Measurements from ENCODE around the gene GDPGP1. TPM values are rescaled to one million over a fixed set of nuclear protein-coding genes. Genes with fewer than 3 reads are reported as not detected.
A peak's percentile ranks its signal among the peaks of the same experiment; 100 is the strongest.

GDPGP1 gene
- total and polyA plus RNA-seq, 2 experiments from 2014 or later: 0.61 to 3.8 TPM

GRCh38 chr15:90241343-90242192 is 7.6 kb downstream of the GDPGP1 start:
- H3K36me3 ChIP-seq (ENCODE audit: insufficient read depth): no peaks in the 10 kb centered on the region
- H3K9me2 ChIP-seq (ENCODE audit: insufficient read depth): no peaks in the 10 kb centered on the region

More at GRCh38 chr15:90241343-90242192, 7.6 kb downstream of the GDPGP1 start:
- H3K79me2 ChIP-seq (replicated peaks; ENCODE audit: insufficient read depth): no peaks in the 10 kb centered on the region
- no peak overlapping the region for H3K27ac ChIP-seq (ENCODE audit: low read depth)
- H3K36me3 Mint-ChIP-seq (ENCODE audit: low read depth): no peaks in the 10 kb centered on the region
- DNase-seq (ENCODE audit: low spot score): peak; percentile 11
- TF ChIP-seq ZNF462 (CRISPR knock-in tag; IDR thresholded peaks at IDR 0.05): no peak
- TF ChIP-seq JUNB (IDR thresholded peaks at IDR 0.05; ENCODE audit: unreplicated experiment): no peak
- TF ChIP-seq REST (IDR thresholded peaks at IDR 0.05; ENCODE audit: unreplicated experiment): no peak
- TF ChIP-seq CREB1 (CRISPR knock-in tag; IDR thresholded peaks at IDR 0.05; ENCODE audit: low read depth): no peak
- TF ChIP-seq ETS1 (IDR thresholded peaks at IDR 0.05): no peak
- TF ChIP-seq EZH2 (IDR thresholded peaks at IDR 0.05; ENCODE audit: low read depth, unreplicated experiment): no peak
- TF ChIP-seq STAT1 (IDR thresholded peaks at IDR 0.05; ENCODE audit: unreplicated experiment): no peak
- no peak for TF ChIP-seq CTCF (conservative IDR thresholded peaks at IDR 0.05; ENCODE audit: low read depth in 2 of 2)
- TF ChIP-seq EZH2phosphoT487 (IDR thresholded peaks at IDR 0.05; ENCODE audit: unreplicated experiment): no peak
- TF ChIP-seq POLR2AphosphoS5 (IDR thresholded peaks at IDR 0.05; ENCODE audit: low read depth): no peak
- TF ChIP-seq NANOG (IDR thresholded peaks at IDR 0.05; ENCODE audit: borderline replicate concordance): no peak
- TF ChIP-seq ZNF114 (CRISPR knock-in tag; IDR thresholded peaks at IDR 0.05): no peak
- no peak for TF ChIP-seq ZNF331 (CRISPR knock-in tag; IDR thresholded peaks at IDR 0.05; ENCODE audit: low read depth)
- no peak overlapping the region for H3K27ac Mint-ChIP-seq
- no peak overlapping the region for H3K4me3 ChIP-seq
- H3K27me3 ChIP-seq (ENCODE audit: insufficient read depth): no peaks in the 10 kb centered on the region
- no peaks in the 10 kb centered on the region for H3K4me1 Mint-ChIP-seq
- H3K27me3 Mint-ChIP-seq (ENCODE audit: insufficient read depth, low read depth, poor library complexity): peaks cover 8% of the 10 kb centered on the region
- no peak overlapping the region for H3K4me3 Mint-ChIP-seq
- no peaks in the 10 kb centered on the region for H4K20me1 ChIP-seq (replicated peaks; ENCODE audit: insufficient read depth)
- H3K4me2 ChIP-seq: no peak overlapping the region
- no peaks in the 10 kb centered on the region for H3K4me1 ChIP-seq (ENCODE audit: insufficient read depth)
- no peaks in the 10 kb centered on the region for H3F3A ChIP-seq (replicated peaks; ENCODE audit: low read depth)
- no peak overlapping the region for H2AFZ ChIP-seq
- peak; percentile 64 for ATAC-seq
- H3K9me3 Mint-ChIP-seq: no peaks in the 10 kb centered on the region
